ENCODE data around the gene DLGAP1.
"Not testable (repeated sequence)": the region's sequence is repeated elsewhere in the genome, so short reads cannot be mapped to it uniquely, and the experiment has no call there.

Gene DLGAP1

DNA sequence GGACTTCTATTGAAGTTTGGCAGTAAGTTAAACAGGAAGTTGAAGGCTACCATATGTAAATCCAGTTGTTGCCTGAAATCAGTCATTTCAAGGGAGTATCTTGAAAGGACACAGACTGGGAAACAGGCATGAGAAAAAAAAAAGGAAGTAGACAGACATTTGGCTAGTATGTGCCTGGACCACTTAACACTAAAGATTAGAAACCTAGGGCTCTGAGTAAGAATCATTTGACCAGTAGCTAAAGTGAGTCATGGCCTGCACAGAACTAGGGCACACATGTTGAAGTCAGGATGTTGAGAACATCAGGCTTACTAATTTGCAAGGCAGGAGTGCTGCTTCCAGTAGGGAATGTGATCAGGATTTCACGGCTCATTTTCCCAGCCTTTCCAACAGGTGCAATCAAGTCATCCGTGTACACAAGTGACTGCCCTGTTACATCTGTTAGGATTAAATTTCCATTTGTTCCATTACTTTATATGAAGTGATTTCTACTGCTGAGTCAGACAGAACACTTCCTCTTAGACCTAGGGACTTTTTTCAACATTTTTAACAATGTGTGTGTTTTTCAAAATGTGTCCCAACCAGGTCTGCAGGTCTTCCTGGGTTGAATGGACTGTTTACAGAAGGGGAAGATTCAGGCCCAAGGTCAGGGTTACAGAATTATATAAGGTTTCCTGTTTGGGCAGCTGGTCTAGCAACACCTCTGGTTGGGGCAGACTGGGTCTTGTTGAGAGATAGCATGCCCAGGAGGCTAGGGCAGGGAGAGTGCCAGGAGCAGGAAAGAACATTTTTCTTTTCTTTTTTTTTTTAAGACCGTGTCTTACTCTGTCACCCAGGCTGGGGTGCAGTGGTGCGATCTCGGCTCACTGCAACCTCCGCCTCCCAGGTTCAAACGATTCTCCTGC, 859.5 kb downstream of the DLGAP1 start:
- DNase-seq: peak; percentile 96

DNA sequence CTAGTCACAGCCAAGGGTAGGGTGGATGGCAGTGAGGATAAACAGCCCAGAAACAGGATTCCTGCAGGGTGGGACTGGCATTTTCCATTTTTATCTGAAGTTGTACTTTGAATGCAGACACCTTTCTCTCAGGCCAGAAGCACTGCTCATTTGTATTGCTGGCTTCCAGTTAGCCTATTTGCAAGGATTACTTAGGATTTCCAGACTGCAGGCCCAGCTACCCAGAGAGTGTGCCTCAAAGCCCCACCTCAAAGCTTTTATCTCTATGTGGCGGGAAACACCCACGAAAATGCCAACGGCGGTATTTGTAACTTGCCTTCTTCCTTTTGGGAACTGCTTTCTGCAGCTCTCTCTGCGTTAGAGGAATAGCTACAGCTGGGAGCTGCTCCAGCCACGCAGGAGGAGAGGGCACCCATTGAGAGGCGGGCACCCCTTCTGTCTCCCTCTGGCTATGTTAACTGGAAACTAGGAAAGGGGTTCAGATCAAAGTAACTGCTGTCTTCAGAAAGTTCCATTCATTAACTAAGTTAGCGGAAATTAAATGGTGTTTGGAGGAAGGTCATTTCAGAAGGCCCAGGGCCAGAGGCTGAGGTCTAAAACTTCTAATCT, 860.2 kb downstream of the DLGAP1 start:
- DNase-seq: no peak

DNA sequence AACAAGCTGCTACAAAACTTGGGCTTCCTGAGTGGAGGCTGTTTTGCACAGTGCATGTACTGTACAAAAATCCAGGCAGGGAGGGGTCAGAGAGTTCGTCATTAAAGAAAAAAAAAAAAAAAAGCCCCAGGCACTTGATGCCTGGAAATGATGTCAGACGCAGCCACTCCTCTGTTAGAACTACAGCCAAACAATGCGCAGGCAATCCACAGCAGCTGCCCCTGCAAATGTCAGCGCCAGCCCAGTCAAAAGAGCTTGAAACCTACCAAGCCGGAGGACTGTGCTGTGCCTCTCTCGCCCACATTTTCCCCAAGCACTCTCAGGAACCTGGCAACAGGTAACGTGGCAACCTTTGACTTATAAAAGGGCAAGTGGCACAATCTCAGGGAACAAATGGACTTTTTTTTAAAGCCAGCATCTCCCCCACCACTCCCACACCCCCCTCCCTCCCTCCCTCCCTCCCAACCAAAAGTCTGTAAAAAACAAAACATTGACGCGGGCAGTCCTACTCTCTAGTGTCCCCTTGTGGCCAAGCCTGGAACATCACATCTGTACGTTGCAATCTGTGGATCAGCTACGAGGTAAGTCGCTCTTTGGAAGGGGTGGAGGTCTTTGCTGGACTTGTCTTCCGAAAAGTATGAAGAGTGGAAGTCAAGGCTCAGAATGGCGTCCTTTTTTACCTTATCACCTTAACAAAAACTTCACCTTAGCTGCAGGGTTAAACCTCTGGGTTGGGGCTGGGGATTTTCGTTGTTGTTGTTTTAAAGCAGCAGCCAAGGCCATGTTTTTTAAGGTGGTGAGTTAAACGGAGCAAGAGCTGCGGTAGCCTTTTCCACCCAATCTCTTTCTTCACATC, 861.0 kb downstream of the DLGAP1 start:
- peak; percentile 66 for DNase-seq

DNA sequence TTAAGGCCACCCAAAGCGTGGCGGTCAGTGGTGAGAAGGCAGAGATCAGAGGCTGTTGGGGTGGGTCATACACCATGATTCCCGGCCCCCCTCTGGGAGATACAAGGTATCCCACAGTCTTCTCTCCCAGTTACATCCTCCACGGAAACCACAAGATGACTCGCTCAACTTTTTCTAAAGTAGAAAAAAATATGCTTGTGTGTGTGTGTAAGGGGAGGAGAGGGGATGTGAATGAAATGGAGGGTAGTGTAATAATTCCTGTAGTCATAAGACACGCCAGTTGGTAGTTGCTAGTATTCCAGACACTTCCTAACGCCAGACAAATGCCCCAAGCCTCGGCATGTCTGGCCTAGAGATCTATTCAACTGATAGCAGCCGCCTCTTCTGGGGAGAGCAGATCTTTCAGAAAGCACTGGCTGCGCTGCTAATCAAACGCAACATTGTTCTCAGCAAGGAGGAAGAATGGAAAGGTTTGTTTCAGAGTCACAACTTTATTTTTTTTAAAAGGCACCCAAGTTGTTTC, 861.7 kb downstream of the DLGAP1 start:
- no peak for DNase-seq

DNA sequence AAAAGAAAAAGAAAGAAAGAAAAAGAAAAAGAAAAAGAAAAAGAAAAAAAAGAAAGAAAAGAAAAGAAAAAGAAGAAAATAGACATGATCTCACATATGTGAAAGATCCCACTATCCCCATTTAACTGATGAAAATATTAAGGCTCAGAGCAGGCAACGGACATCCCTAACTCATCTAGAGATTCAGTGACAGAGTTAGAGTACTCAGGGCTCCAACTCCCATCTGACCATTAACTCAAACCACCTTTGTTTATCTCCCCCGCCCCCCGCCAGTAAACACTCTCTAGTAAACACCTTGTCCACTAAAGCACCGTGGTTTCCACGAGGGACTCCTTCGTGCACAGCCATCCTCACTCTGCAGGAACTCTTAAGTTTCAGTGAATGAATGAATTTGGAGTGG, 862.2 kb downstream of the DLGAP1 start:
- no peak for DNase-seq

DNA sequence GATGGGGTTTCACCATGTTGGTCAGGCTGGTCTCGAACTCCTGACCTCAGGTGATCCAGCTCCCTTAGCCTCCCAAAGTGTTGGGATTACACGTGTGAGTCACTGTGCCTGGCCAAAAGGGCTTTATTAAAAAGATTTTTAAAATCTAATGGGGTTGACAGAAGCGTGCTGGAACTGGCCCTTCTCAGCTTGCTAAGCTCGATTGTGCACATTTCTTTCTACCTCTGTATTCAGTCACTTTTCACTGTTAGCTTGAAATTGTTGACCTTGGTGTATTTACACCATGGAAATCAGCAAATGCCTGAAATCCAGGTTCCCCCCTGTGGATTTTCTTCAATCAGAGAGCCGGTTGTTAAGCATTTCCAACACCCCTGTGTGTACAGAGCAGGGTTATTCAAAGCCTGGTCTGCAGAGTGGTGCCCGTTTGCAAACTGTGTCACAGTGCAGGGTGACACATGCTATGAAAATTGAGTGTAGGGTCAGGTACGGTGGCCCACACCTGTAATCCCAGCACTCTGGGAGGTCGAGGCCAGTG, 864.9 kb downstream of the DLGAP1 start:
- no peak for DNase-seq

DNA sequence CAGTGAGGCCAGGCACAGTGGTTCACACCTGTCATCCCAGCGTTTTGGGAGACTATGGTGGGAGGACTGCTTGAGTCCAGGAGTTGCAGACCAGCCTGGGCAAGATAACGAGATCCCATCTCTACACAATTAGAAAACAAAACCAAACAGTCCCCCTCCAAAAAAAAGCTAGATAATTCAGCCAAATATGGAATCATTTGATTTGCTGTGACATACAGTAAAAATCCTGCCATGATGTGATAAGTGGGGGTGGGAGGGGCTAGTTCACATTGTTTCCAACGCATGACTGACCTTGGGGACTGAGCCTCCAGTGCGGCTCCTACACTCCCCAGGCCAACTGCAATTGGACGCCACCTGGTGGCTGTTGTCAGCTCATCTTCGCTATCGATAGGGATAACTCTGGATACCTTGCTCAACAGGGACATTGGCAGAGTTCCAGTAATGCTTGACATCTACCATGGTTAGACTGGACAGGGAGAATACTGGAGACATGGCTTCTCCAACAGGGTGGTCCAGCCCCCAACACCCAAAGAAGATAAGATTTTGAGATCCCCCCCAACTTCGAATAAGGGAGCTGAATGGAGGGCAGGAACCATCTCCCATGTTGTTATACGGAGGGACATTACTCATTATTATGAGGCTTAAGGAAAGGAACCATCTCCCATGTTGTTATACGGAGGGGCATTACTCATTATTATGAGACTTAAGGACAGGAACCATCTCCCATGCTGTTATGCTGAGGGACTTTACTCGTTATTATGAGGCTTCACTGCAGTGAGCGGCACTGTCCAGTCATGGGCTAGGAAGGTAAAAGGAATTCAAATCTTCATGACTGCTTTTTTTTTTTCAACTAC, 869.2 kb downstream of the DLGAP1 start:
- peak; percentile 67 for DNase-seq

DNA sequence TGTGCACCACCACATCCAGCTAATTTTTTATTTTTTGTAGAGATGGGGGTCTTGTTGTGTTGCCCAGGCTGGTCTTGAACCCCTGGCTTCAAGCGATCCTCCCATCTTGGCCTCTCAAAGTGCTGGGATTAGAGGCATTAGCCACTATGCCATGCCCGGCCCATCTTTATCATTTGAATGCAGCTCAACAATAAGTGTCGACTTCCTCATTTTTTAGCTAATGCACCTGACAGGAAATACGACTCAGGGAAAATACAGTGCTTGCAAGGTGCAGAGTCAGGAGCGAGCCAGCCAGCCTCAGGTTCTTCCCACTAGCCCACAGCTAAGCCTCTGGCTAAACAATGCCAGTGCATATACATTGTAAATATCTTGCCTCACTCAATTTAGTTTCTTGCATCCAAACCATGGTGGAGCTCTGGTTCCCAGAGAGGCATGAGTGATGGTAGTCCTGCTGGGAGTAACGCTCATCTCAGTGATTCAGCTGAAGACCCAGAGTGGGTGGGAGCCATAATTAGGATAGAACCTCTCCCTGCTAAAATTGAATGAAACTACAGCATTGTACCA, 870.1 kb downstream of the DLGAP1 start:
- no peak for DNase-seq

DNA sequence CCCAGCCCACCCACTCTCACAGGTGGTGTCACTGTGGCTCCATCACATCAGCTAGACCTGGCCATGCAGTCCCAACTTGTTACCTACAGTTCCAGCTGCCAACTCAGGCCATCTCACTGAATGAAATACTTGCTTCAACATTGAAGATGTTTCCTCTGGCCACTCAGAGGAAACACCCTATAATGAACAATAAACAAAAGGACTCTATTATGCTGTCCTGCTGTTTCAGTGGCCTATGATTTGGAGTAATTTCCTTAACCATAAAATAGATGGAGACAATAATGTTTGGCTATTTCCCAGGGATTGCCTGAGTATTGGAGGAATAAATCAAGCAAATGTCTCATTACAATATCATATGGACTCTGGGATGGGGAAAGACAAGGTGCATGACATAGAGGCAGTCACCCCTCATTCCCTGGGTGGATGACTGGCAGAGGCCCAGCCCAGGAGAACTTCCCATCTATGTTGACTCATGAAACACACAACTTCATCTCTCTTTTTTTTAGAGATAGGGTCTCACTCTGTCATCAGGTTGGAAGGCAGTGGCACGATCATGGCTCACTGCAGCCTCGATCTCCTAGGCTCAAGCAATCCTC, 870.7 kb downstream of the DLGAP1 start:
- DNase-seq: no peak

DNA sequence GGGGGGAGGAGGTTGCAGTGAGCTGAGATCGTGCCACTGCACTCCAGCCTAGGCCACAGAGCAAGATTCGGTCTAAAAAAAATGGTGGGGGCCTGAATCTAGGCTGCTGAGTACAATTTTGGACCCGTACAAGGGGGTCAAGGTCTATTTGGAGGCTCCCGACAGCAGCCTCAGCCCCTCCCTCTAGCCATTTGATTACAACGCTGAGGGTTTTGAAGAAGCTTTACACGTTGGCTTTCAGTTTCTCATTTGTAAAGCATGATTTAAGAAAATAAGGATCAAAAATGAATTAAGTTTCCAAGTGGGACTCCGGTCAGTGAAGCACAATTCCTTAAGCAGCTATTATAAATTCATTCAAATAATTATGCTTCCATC, 871.2 kb downstream of the DLGAP1 start:
- no peak for DNase-seq

DNA sequence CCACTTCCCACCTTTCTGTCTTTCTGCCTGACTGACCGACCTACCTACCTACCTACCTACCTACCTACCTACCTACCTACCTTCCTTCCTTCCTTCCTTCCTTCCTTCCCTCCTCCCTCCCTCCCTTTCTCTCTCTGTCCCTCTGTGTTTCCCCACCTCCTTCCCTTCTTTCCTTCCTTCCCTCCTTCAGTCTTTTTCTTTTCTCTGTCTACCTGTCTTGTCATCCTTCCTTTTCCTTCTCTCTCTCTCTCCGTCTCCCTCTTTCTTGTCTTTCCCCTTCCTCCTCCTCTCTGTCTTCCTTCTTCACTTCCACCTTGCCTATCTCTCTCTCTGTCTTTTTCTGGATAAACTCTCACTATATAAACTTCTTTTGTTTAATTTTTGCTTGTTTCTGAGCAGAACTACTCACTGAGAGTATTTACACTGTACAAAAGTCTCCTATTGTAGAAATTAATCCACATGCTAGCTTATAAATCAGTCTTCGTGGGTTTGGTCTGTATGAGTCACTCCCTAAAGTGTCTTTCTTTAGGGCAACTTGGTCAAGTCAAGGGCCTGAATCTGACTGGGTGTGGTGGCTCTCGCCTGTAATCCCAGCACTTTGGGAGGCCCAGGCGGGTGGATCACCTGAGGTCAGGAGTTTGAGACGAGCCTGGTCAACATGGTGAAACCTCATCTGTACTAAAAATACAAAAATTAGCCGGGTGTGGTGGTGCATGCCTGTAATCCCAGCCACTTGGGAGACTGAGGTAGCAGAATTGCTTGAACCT, 871.8 kb downstream of the DLGAP1 start:
- peak; percentile 16 for DNase-seq

DNA sequence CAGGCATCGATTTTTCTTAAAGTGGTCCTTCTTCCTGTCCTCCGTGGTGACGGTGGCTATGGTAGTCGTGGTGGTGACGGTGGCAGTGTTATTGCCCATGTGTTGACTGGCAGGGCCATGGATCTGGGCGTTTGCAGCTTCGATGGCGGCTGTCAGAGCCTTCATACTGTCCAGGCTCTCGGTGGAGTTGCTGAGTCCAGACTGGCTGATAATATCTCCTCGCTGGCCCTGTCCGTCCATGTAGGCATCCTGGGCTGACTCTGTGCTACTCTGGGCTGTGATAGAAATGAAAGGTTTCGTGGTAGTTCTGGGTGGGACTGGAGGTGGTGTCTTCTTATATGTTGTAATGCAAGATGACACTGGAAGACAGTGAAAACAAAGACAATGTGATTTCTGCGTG, 873.2 kb downstream of the DLGAP1 start:
- no peak for DNase-seq

DNA sequence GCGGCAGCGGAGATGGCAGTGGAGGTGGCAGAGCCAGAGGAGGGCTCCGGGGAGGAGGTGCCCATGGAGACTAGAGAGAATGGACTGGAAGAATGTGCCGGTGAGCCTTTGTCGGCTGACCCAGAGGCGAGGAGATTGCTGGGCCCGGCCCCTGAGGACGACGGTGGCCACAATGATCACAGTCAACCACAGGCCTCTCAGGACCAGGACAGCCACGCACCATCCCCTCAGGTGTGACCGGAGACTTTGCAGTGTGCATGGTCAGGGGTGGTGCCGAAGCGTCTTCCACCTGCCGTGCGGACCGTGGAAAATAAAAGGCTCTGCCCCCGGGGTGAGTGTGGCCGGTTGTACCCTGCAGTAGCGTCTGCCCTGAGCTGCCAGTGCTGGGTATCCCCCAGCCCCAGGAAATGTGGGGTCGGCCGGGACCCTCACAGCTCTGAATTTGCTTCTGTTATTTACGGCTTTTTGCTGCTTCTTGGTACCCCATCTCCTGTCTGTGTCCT, 874.5 kb downstream of the DLGAP1 start:
- DNase-seq: not testable (repeated sequence)

DNA sequence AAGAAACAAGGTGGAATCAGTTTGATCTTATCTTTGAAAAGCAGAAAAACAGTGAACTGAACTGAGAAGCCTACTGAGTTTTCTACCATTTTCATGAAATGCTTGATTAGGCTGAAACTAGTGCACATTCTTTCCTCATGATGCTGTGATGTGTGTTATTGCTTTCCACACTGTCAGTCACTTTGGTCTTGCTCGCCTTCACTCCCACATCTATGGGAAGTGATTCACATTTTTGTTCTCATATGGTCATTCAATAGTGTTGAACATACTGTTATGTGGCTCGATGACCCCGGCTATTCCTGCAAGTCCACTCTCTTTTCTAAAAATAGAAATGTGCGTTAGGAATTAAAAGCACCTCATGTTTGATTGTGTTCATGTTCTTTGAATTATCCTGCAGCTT, 875.4 kb downstream of the DLGAP1 start:
- DNase-seq: no peak

DNA sequence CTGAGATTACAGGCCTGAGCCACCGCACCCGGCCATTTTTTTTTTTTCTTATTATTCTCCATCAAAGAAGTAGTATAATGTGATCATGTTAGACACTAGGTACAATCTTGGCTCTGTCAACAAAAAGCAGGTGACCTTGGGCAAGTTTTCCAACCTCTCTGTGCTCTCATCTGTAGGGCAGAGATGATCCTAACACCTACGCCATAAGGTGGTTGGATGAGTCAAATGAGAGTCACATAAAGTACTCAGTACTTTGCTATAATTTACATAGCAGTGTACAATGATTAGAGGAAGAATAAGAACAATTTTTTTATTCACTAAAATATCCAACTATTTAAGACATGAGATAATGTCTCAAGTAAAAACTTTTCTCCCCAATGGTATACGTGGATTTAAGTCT, 876.5 kb downstream of the DLGAP1 start:
- no peak for DNase-seq

DNA sequence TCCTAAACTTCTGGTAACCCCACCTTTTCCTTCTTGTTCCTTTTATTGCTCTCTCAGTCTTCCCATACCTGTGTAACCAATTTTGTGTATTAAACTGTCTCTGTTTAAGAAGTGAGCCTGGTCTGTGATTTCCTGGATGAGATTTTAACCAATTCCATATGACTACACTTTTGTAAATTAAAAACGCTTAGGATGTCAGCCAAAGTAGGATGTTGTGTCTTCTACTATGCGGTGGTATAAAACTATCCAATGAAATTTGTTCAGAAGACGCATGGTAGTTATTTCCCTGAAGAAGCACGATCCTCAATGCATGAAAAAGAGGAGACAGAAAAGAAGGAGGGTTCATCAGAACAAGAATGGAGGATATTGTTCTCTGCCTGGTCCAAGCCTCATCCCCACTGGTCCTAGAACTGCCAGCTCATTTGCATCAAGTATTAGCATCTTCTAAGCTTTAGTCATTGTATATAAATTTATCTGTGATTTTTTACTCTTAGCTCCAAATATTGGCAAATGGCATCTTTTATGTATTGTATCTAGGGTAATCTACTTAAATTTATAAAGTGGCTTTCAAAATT, 877.7 kb downstream of the DLGAP1 start:
- DNase-seq: no peak

DNA sequence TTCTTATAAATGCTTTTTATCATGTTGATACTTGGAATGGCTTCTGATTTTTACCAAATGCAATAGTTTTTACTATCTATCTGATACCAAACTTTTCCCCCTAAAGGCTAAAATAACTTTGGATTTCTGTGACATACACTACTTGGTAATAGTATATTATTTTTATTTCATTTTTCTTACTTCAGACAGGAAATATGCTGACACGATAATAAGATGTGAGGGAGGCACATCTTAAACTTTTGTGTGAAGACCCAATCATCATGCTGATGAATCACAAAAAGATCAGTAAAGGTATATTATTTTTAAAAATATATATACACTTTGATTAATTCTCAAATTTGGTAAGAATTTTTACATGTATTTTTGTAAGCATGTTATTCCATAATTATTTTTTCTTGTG, 882.3 kb downstream of the DLGAP1 start:
- DNase-seq: no peak

DNA sequence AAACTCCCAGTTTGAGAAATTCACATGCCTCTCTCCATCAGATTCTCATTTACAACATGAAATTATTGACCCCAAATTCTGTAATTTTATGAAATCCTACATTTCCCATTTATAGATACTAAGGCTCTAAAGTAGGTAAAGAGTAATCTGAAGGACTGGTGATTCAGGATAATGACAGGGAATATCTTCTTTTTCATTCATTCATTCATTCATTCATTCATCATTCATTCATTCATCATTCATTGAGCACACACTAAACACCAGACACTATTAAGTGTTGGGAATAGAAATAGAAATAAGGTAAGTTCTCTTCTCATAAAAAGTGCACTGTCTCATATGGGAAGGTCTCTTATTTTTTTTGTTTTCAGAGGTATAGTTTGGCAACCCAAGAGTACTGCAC, 888.3 kb downstream of the DLGAP1 start:
- no peak for DNase-seq

DNA sequence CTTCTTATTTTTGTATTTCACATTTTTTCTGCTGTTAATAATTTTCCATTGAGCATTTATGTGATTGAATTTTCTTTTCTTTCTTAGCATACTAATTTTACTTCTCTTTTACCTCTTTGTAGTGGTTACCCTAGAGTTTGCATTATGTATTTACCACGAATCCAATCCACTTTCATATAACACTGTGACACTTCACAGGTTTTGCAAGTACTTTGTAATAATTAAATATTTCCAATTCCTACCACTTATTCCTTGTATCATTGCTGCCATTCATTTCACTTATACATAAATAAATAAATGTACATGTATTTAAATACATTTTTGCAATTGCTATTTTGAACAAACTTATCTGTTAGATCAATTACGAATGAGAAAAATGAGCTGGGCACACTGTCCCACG, 894.4 kb downstream of the DLGAP1 start:
- no peak for DNase-seq
